ENCODE data around the gene CORO1C.
"Not testable (repeated sequence)": the region's sequence is repeated elsewhere in the genome, so short reads cannot be mapped to it uniquely, and the experiment has no call there.

The CORO1C gene

GRCh38 chr12:108731105-108731865 lies at the start of gene CORO1C:
TSS of gene CORO1C (minus strand) at chr12:108731518. CDS start at chr12:108701318, 30,200 bp downstream.
- Histone ChIP-seq H3K27ac (ENCODE audit: low read depth in 2 of 2, low read length in 2 of 2) (peak within 1 kb of the TSS; percentile 98 to 99), H3K4me3 (ENCODE audit: low read length in 2 of 2) (peak within 1 kb of the TSS; percentile 85 to 87), H3K4me1 (ENCODE audit: control insufficient read depth in 2 of 2, insufficient read depth in 2 of 2, low read length in 2 of 2) (peaks cover 23 to 49% of the 10 kb centered on the region in 2 donors), H3K36me3 (ENCODE audit: control insufficient read depth in 2 of 2, insufficient read depth in 2 of 2, low read length in 2 of 2) (no peaks in the 10 kb centered on the region), H3K27me3 (ENCODE audit: control insufficient read depth in 2 of 2, insufficient read depth in 2 of 2, low read length in 2 of 2) (no peaks in the 10 kb centered on the region), H3K9me3 (ENCODE audit: control insufficient read depth in 2 of 2, low read length in 2 of 2) (no peaks in the 10 kb centered on the region), H3K9ac (ENCODE audit: low read depth in 1 of 2, low read length in 2 of 2) (peak within 1 kb of the TSS; percentile 88 to 95)

DNA sequence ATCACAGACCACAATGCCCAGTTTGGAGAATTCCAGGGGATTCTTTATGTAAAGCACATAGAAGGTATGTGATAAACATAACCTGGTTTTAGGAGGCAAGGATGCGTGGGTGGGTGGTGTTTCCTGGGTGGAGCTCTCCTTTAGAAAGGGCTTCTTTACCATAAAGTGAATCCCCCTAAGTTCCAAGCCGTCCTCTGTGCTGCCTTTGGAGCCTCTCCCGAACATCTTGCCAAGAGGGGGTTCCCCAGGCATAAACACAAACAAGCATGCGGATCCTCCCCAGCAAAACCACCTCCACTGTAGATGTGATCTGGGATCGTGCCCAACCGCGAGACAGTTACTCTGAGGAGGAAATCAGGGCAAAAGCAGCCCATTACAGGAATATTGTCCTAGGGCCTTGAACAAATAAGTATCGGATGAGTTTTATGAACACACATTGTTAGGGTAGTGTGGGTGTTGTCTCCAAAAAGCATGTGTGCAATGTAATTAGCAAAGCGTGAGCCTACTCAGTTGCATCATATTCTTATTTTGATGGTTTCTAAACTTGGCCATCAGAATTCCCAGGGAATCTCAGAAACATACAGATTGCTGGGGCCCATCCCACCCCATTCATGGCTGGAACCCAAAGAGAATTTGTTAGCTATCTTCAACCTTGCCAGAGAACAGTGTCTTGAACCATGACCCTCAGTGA lies 48.8 kb upstream of the CORO1C start:
- Histone ChIP-seq H3K27me3 (ENCODE audit: control insufficient read depth in 2 of 2, insufficient read depth in 2 of 2, low read length in 2 of 2) (no peaks in the 10 kb centered on the region), H3K9ac (ENCODE audit: low read depth in 1 of 2, low read length in 2 of 2) (no peak overlapping the region), H3K9me3 (ENCODE audit: control insufficient read depth in 2 of 2, low read length in 2 of 2) (no peaks in the 10 kb centered on the region), H3K27ac (ENCODE audit: low read depth in 2 of 2, low read length in 2 of 2) (no peak overlapping the region), H3K36me3 (ENCODE audit: control insufficient read depth in 2 of 2, insufficient read depth in 2 of 2, low read length in 2 of 2) (no peaks in the 10 kb centered on the region), H3K4me3 (ENCODE audit: low read length in 2 of 2) (no peak overlapping the region), H3K4me1 (ENCODE audit: control insufficient read depth in 2 of 2, insufficient read depth in 2 of 2, low read length in 2 of 2) (no peaks in the 10 kb centered on the region)

DNA sequence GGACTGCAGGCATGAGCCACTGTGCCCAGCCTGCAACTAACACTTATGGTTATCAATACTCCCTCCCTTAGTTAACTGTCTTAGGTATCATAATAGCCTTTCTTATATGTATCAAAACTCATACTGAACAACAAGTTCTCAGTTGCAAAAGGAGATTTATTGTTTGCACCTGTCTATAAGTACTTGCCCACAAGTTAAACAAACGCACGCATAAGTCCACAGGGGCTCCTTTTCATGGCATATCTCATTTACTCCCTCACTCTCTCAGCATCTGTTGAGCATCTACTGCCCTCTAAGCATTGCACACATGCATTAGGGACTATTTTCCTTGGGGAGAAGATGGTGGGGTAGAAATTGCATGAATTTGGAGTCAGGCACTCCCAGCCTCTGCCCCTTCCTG lies 46.7 kb upstream of the CORO1C start:
- H3K27me3 ChIP-seq (ENCODE audit: control insufficient read depth in 2 of 2, insufficient read depth in 2 of 2, low read length in 2 of 2), result no peaks in the 10 kb centered on the region
- H3K4me3 ChIP-seq (ENCODE audit: low read length in 2 of 2), result no peak overlapping the region
- H3K27ac ChIP-seq (ENCODE audit: low read depth in 2 of 2, low read length in 2 of 2), result no peak overlapping the region
- no peaks in the 10 kb centered on the region for H3K9me3 ChIP-seq (ENCODE audit: control insufficient read depth in 2 of 2, low read length in 2 of 2)
- H3K36me3 ChIP-seq (ENCODE audit: control insufficient read depth in 2 of 2, insufficient read depth in 2 of 2, low read length in 2 of 2), result no peaks in the 10 kb centered on the region
- no peak overlapping the region for H3K9ac ChIP-seq (ENCODE audit: low read depth in 1 of 2, low read length in 2 of 2)
- peaks cover 14 to 20% of the 10 kb centered on the region in 2 donors for H3K4me1 ChIP-seq (ENCODE audit: control insufficient read depth in 2 of 2, insufficient read depth in 2 of 2, low read length in 2 of 2)

GRCh38 chr12:108777156-108777555 lies 45.8 kb upstream of the CORO1C start:
- Histone ChIP-seq H3K4me3 (ENCODE audit: low read length in 2 of 2) (no peak overlapping the region), H3K9me3 (ENCODE audit: control insufficient read depth in 2 of 2, low read length in 2 of 2) (no peaks in the 10 kb centered on the region), H3K27me3 (ENCODE audit: control insufficient read depth in 2 of 2, insufficient read depth in 2 of 2, low read length in 2 of 2) (no peaks in the 10 kb centered on the region), H3K36me3 (ENCODE audit: control insufficient read depth in 2 of 2, insufficient read depth in 2 of 2, low read length in 2 of 2) (no peaks in the 10 kb centered on the region), H3K27ac (ENCODE audit: low read depth in 2 of 2, low read length in 2 of 2) (no peak overlapping the region), H3K9ac (ENCODE audit: low read depth in 1 of 2, low read length in 2 of 2) (no peak overlapping the region), H3K4me1 (ENCODE audit: control insufficient read depth in 2 of 2, insufficient read depth in 2 of 2, low read length in 2 of 2) (peaks cover 14 to 21% of the 10 kb centered on the region in 2 donors)

- H3K9me3 ChIP-seq (ENCODE audit: control insufficient read depth in 2 of 2, low read length in 2 of 2), result no peaks in the 10 kb centered on the region
- no peaks in the 10 kb centered on the region for H3K27me3 ChIP-seq (ENCODE audit: control insufficient read depth in 2 of 2, insufficient read depth in 2 of 2, low read length in 2 of 2)
- H3K9ac ChIP-seq (ENCODE audit: low read depth in 1 of 2, low read length in 2 of 2), result peak overlapping the region in 1 of 2 donors; percentile 34
- H3K27ac ChIP-seq (ENCODE audit: low read depth in 2 of 2, low read length in 2 of 2), result peak overlapping the region; percentile 44 to 69
- no peaks in the 10 kb centered on the region for H3K36me3 ChIP-seq (ENCODE audit: control insufficient read depth in 2 of 2, insufficient read depth in 2 of 2, low read length in 2 of 2)
- H3K4me3 ChIP-seq (ENCODE audit: low read length in 2 of 2), result peak overlapping the region in 1 of 2 donors; percentile 11
- peaks cover 15 to 21% of the 10 kb centered on the region in 2 donors for H3K4me1 ChIP-seq (ENCODE audit: control insufficient read depth in 2 of 2, insufficient read depth in 2 of 2, low read length in 2 of 2)
Measured at GRCh38 chr12:108773798-108774788, 42.8 kb upstream of the CORO1C start.

- no peak overlapping the region for H3K9ac ChIP-seq (ENCODE audit: low read depth in 1 of 2, low read length in 2 of 2)
- no peak overlapping the region for H3K4me3 ChIP-seq (ENCODE audit: low read length in 2 of 2)
- no peaks in the 10 kb centered on the region for H3K27me3 ChIP-seq (ENCODE audit: control insufficient read depth in 2 of 2, insufficient read depth in 2 of 2, low read length in 2 of 2)
- no peaks in the 10 kb centered on the region for H3K9me3 ChIP-seq (ENCODE audit: control insufficient read depth in 2 of 2, low read length in 2 of 2)
- peaks cover 20 to 30% of the 10 kb centered on the region in 2 donors for H3K4me1 ChIP-seq (ENCODE audit: control insufficient read depth in 2 of 2, insufficient read depth in 2 of 2, low read length in 2 of 2)
- no peak overlapping the region for H3K27ac ChIP-seq (ENCODE audit: low read depth in 2 of 2, low read length in 2 of 2)
- no peaks in the 10 kb centered on the region for H3K36me3 ChIP-seq (ENCODE audit: control insufficient read depth in 2 of 2, insufficient read depth in 2 of 2, low read length in 2 of 2)
Measured at GRCh38 chr12:108772891-108773797, 41.8 kb upstream of the CORO1C start.

DNA sequence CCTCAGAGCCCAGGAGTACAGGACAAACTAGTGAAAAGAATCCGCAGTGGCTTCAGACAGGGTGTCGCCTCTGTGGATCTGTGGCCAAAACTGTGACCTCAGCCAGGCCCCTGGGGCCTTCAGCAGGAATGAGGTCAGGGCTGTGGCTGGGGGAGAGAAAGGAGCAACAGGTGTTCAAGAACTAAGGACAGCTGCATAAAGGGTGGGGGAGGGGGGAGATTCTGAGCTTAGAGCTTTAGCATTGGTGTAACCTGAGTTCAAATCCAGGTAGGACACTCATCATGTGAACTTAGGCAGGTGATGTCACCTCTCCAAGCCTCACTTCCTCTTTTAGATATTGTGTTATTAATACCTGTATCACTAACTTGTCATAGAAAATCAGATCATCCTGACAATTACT lies 40.9 kb upstream of the CORO1C start:
- Histone ChIP-seq H3K4me3 (ENCODE audit: low read length in 2 of 2) (no peak overlapping the region), H3K4me1 (ENCODE audit: control insufficient read depth in 2 of 2, insufficient read depth in 2 of 2, low read length in 2 of 2) (peaks cover 20 to 32% of the 10 kb centered on the region in 2 donors), H3K27me3 (ENCODE audit: control insufficient read depth in 2 of 2, insufficient read depth in 2 of 2, low read length in 2 of 2) (no peaks in the 10 kb centered on the region), H3K36me3 (ENCODE audit: control insufficient read depth in 2 of 2, insufficient read depth in 2 of 2, low read length in 2 of 2) (no peaks in the 10 kb centered on the region), H3K9me3 (ENCODE audit: control insufficient read depth in 2 of 2, low read length in 2 of 2) (no peaks in the 10 kb centered on the region), H3K9ac (ENCODE audit: low read depth in 1 of 2, low read length in 2 of 2) (no peak overlapping the region), H3K27ac (ENCODE audit: low read depth in 2 of 2, low read length in 2 of 2) (no peak overlapping the region)

GRCh38 chr12:108771835-108772234 lies 40.5 kb upstream of the CORO1C start:
- not testable (repeated sequence) for H3K9me3 ChIP-seq (ENCODE audit: control insufficient read depth in 2 of 2, low read length in 2 of 2); H3K36me3 ChIP-seq (ENCODE audit: control insufficient read depth in 2 of 2, insufficient read depth in 2 of 2, low read length in 2 of 2); H3K4me3 ChIP-seq (ENCODE audit: low read length in 2 of 2); H3K27me3 ChIP-seq (ENCODE audit: control insufficient read depth in 2 of 2, insufficient read depth in 2 of 2, low read length in 2 of 2); H3K9ac ChIP-seq (ENCODE audit: low read depth in 1 of 2, low read length in 2 of 2); H3K27ac ChIP-seq (ENCODE audit: low read depth in 2 of 2, low read length in 2 of 2)
- peaks cover 20 to 32% of the 10 kb centered on the region in 2 donors for H3K4me1 ChIP-seq (ENCODE audit: control insufficient read depth in 2 of 2, insufficient read depth in 2 of 2, low read length in 2 of 2)

GRCh38 chr12:108770963-108771362 lies 39.6 kb upstream of the CORO1C start:
- H3K4me1 ChIP-seq (ENCODE audit: control insufficient read depth in 2 of 2, insufficient read depth in 2 of 2, low read length in 2 of 2), result peaks cover 20 to 32% of the 10 kb centered on the region in 2 donors
- no peak overlapping the region for H3K4me3 ChIP-seq (ENCODE audit: low read length in 2 of 2)
- no peaks in the 10 kb centered on the region for H3K9me3 ChIP-seq (ENCODE audit: control insufficient read depth in 2 of 2, low read length in 2 of 2)
- H3K9ac ChIP-seq (ENCODE audit: low read depth in 1 of 2, low read length in 2 of 2), result no peak overlapping the region
- H3K36me3 ChIP-seq (ENCODE audit: control insufficient read depth in 2 of 2, insufficient read depth in 2 of 2, low read length in 2 of 2), result no peaks in the 10 kb centered on the region
- no peak overlapping the region for H3K27ac ChIP-seq (ENCODE audit: low read depth in 2 of 2, low read length in 2 of 2)
- no peaks in the 10 kb centered on the region for H3K27me3 ChIP-seq (ENCODE audit: control insufficient read depth in 2 of 2, insufficient read depth in 2 of 2, low read length in 2 of 2)
